ENCODE data around the gene PSMB4.
A peak's percentile ranks its signal among the peaks of the same experiment; 100 is the strongest.

Gene PSMB4

DNA sequence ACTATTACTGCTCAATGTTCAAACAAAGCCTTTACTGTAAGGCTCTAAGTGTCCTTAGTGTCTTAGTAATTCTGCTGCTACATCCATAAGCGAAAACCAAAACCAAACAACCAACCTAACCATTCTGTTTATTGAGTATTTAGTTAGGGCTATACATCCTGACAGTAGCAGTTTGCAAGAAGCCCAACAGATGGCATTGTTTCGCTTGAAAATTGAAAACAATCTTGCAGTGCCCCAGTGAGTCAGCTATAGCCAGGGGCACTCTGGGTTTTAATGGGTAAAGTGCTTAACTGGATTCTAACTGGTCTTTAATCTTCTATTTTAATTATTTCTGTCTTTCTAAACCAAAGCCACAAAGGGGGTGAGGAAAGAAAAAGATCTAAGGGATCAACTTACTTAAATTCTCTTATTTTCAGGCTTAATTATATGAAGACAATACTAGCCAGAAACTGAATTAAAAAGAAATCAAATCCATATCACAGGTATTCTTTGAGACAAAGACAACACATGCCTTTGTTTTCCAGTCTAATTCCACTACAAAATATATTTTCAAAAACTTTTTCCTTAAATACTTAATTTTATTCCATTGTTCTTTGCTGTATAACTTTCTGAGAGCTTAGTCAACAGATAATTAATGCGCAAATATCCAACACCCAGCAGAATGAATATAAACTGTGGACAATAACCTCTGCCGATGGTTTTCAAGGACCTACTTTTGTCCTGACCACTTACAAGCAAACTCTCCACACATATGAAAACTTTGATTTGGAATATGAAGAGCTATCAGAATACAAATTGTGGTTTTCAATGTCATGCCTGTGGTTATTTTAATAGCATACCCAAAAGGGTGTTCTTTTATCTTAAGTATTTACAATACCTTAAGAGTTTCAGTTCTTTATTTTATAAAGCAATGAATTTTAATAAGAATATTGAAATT is 44.7 kb downstream of the PSMB4 start:
- no peak for TF ChIP-seq GATA1 (IDR thresholded peaks at IDR 0.05; ENCODE audit: low read depth, low read length)
- no peak for TF ChIP-seq POLR2A (IDR thresholded peaks at IDR 0.05; ENCODE audit: low read length)
- peak; percentile 80 to 88 for DNase-seq

DNA sequence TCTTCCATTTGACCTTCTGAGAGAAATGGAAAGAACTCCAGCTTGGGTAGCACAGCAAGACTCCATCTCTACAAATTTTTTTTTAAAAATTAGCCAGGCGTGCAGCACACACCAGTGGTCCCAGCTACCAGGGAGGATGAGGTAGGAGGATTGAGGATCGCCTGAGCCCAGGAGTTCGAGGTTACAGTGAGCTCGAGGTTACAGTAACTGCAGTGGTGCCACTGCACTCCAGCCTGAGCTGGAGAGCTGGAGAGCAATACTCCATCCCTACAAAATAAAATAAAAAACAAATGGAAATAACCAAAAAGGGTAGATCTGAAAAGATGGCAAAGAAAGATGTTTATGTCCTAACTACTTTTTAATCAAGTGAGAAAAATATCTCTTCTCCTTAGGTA is 45.4 kb downstream of the PSMB4 start:
- no peak for DNase-seq

DNA sequence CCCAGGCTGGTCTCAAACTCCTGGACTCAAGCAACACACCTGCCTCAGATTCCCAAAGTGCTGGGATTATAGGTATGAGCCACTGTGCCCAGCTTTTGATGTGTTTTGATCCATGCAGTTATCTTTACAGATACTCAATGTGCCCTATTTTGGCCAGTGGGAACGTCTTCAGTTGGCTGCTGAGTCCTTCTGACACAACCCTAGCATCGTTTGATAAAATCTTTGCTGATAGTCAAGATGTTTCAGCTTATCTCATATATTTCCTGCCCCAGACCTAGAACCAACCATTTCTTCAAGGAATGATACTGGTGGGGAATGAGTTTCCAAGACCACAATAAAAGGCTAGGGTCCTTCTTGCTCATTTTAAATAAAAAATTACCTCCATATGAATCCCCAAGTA is 48.3 kb downstream of the PSMB4 start:
- TF ChIP-seq POLR2A (IDR thresholded peaks at IDR 0.05; ENCODE audit: low read length), result no peak
- no peak for TF ChIP-seq GATA1 (IDR thresholded peaks at IDR 0.05; ENCODE audit: low read depth, low read length)
- peak; percentile 12 to 36 for DNase-seq

More for the DNA sequence above, 45.4 kb downstream of the PSMB4 start:
- no peak for TF ChIP-seq POLR2A (IDR thresholded peaks at IDR 0.05; ENCODE audit: low read length)
- no peak for TF ChIP-seq GATA1 (IDR thresholded peaks at IDR 0.05; ENCODE audit: low read depth, low read length)

All from erythroblast (primary cell).